ENCODE data around the gene PNLIPRP2. TPM values are rescaled to one million over a fixed set of nuclear protein-coding genes. Genes with fewer than 3 reads are reported as not detected.

The PNLIPRP2 gene
- polyA plus RNA-seq, 2 of the 4 experiments (the other 2 are of a cell fraction): 0.09 TPM; not detected in 1

GRCh38 chr10:116621934-116622655 is 1.3 kb downstream of the PNLIPRP2 start:
- no peak overlapping the region for H3K4me3 ChIP-seq
- H3K9me3 ChIP-seq: no peaks in the 10 kb centered on the region
- DNase-seq (ENCODE audit: low read depth in 1 of 2, low spot score in 1 of 2) (no peak), ATAC-seq (no peak), FAIRE-seq (no peak)
- ChIA-PET POLR2A (no interaction called here), CTCF (no interaction called here)
- no peaks in the 10 kb centered on the region for H3K4me1 ChIP-seq
- no peak overlapping the region for H3K4me2 ChIP-seq
- H3K27ac ChIP-seq: no peak overlapping the region
- WGBS (ENCODE audit: missing lambda C conversion rate): 57% methylated on average over 11 of the region's 11 CpGs
- TF ChIP-seq EHF (CRISPR knock-in tag; IDR thresholded peaks at IDR 0.05) (no peak), RNF2 (IDR thresholded peaks at IDR 0.05; ENCODE audit: borderline replicate concordance, low read depth) (no peak), PBX3 (IDR thresholded peaks at IDR 0.05) (no peak), BHLHE40 (IDR thresholded peaks at IDR 0.05; ENCODE audit: low read depth, low read length) (no peak), HEYL (CRISPR knock-in tag; IDR thresholded peaks at IDR 0.05) (no peak), JUNB (IDR thresholded peaks at IDR 0.05) (no peak), ESRRA (IDR thresholded peaks at IDR 0.05; ENCODE audit: borderline replicate concordance, low read length) (no peak), GATA3 (IDR thresholded peaks at IDR 0.05; ENCODE audit: borderline replicate concordance) (no peak)

GRCh38 chr10:116625845-116626244 is 5.1 kb downstream of the PNLIPRP2 start:
- no peaks in the 10 kb centered on the region for H3K9me3 ChIP-seq
- no peak overlapping the region for H3K4me2 ChIP-seq
- WGBS (ENCODE audit: missing lambda C conversion rate): 57% methylated on average over 7 of the region's 7 CpGs
- H3K4me1 ChIP-seq: no peaks in the 10 kb centered on the region
- CTCF ChIA-PET: interaction anchor here (1.8 to 7.9 kb wide), 3 partner anchors 162 to 549 kb away, joined by 7 to 89 read pairs (median 15); no protein-coding TSS in a partner anchor
- DNase-seq (ENCODE audit: low read depth in 1 of 2, low spot score in 1 of 2) (no peak), FAIRE-seq (no peak), ATAC-seq (no peak)
- TF ChIP-seq MAX (IDR thresholded peaks at IDR 0.05) (no peak), CHD4 (IDR thresholded peaks at IDR 0.05; ENCODE audit: borderline replicate concordance) (no peak), ZSCAN20 (CRISPR knock-in tag; IDR thresholded peaks at IDR 0.05) (no peak), BHLHE40 (IDR thresholded peaks at IDR 0.05; ENCODE audit: low read depth, low read length) (no peak), PHF8 (IDR thresholded peaks at IDR 0.05; ENCODE audit: borderline replicate concordance, low read depth) (no peak), JUNB (IDR thresholded peaks at IDR 0.05) (no peak), ZNF302 (CRISPR knock-in tag; IDR thresholded peaks at IDR 0.05) (no peak), RNF2 (IDR thresholded peaks at IDR 0.05; ENCODE audit: borderline replicate concordance, low read depth) (no peak)
- POLR2A ChIA-PET: no interaction called here
- no peak overlapping the region for H3K27ac ChIP-seq
- H3K4me3 ChIP-seq: no peak overlapping the region

GRCh38 chr10:116626815-116627214 is 6.1 kb downstream of the PNLIPRP2 start:
- 52% methylated on average over 9 of the region's 9 CpGs for WGBS (ENCODE audit: missing lambda C conversion rate)
- ChIA-PET POLR2A (interaction anchor here (0.5 kb wide), 1 partner anchor 34 kb away, joined by 5 read pairs; no protein-coding TSS in a partner anchor), CTCF (interaction anchor here (0.6 to 7.9 kb wide), 30 partner anchors 10 to 734 kb away, joined by 3 to 89 read pairs (median 4); no protein-coding TSS in a partner anchor)
- H3K9me3 ChIP-seq: no peaks in the 10 kb centered on the region
- no peak overlapping the region for H3K27ac ChIP-seq
- peak overlapping the region; percentile 96; the same call in 2 of the 3 replicates for H3K4me2 ChIP-seq
- no peak overlapping the region for H3K4me3 ChIP-seq
- FAIRE-seq (no peak), DNase-seq (ENCODE audit: low read depth in 1 of 2, low spot score in 1 of 2) (no peak), ATAC-seq (no peak)
- H3K4me1 ChIP-seq: no peaks in the 10 kb centered on the region
- TF ChIP-seq RFX5 (IDR thresholded peaks at IDR 0.05) (no peak), EHMT2 (IDR thresholded peaks at IDR 0.05; ENCODE audit: low read depth) (no peak), KDM5A (IDR thresholded peaks at IDR 0.05) (no peak), KDM1A (IDR thresholded peaks at IDR 0.05; ENCODE audit: low read depth) (no peak), RNF2 (IDR thresholded peaks at IDR 0.05; ENCODE audit: borderline replicate concordance, low read depth) (no peak), CBX8 (IDR thresholded peaks at IDR 0.05) (no peak), CBX2 (IDR thresholded peaks at IDR 0.05; ENCODE audit: borderline replicate concordance, low read depth) (no peak), FOSB (CRISPR knock-in tag; IDR thresholded peaks at IDR 0.05) (no peak), TFCP2L1 (CRISPR knock-in tag; IDR thresholded peaks at IDR 0.05) (no peak), HDAC2 (IDR thresholded peaks at IDR 0.05) (no peak), REST (IDR thresholded peaks at IDR 0.05) (no peak), ZC3H11A (IDR thresholded peaks at IDR 0.05) (no peak), E2F6 (IDR thresholded peaks at IDR 0.05; ENCODE audit: borderline replicate concordance, low read depth) (no peak), ZNF302 (CRISPR knock-in tag; IDR thresholded peaks at IDR 0.05) (no peak), MAX (IDR thresholded peaks at IDR 0.05) (no peak)

Measured in A549 (cell line).